ENCODE results near the gene NFATC4. TPM values are rescaled to one million over a fixed set of nuclear protein-coding genes. Genes with fewer than 3 reads are reported as not detected.

NFATC4 gene
- total RNA-seq, 1 experiment from 2014 or later: 60.7 TPM

GRCh38 chr14:24426150-24426911 lies 58.3 kb downstream of the NFATC4 start:
- peaks cover 25% of the 10 kb centered on the region for H3K4me1 Mint-ChIP-seq
- H3K27me3 Mint-ChIP-seq (ENCODE audit: low read depth): peaks cover 22% of the 10 kb centered on the region
- ATAC-seq: no peak
- H3K4me3 Mint-ChIP-seq: no peak overlapping the region
- H3K9me3 Mint-ChIP-seq: no peaks in the 10 kb centered on the region
- no peak overlapping the region for H3K27ac Mint-ChIP-seq
- CTCF ChIA-PET: interaction anchor here (1.1 to 11.4 kb wide), 10 partner anchors 10 to 105 kb away, joined by 3 to 518 read pairs (median 6); partner anchors contain the start of genes ADCY4, NYNRIN, RIPK3 and SDR39U1
- no peak for TF ChIP-seq MXD4 (CRISPR knock-in tag; IDR thresholded peaks at IDR 0.05; ENCODE audit: borderline replicate concordance)
- no peak for TF ChIP-seq ELF4 (CRISPR knock-in tag; IDR thresholded peaks at IDR 0.05; ENCODE audit: low read depth)
- no peak for TF ChIP-seq ZNF317 (CRISPR knock-in tag; IDR thresholded peaks at IDR 0.05; ENCODE audit: borderline replicate concordance, low read depth)
- TF ChIP-seq ZSCAN18 (CRISPR knock-in tag; IDR thresholded peaks at IDR 0.05): no peak
- no peak for TF ChIP-seq HMGXB4 (CRISPR knock-in tag; IDR thresholded peaks at IDR 0.05)
- TF ChIP-seq ZNF512 (CRISPR knock-in tag; IDR thresholded peaks at IDR 0.05; ENCODE audit: borderline replicate concordance): no peak
- TF ChIP-seq USF1 (CRISPR knock-in tag; IDR thresholded peaks at IDR 0.05): no peak
- no peak for TF ChIP-seq ZNF281 (CRISPR knock-in tag; IDR thresholded peaks at IDR 0.05)
- no peak for TF ChIP-seq FOXP1 (CRISPR knock-in tag; IDR thresholded peaks at IDR 0.05; ENCODE audit: borderline replicate concordance)
- no peak for DNase-seq (ENCODE audit: low spot score)
- no peaks in the 10 kb centered on the region for H3K36me3 Mint-ChIP-seq
- POLR2A ChIA-PET: no interaction called here

GRCh38 chr14:24426912-24427536 lies 59.0 kb downstream of the NFATC4 start:
- Mint-ChIP-seq H3K4me1 (peaks cover 31% of the 10 kb centered on the region), H3K4me3 (no peak overlapping the region), H3K27ac (no peak overlapping the region), H3K36me3 (0 out of 2 replicates have a peak, but pooled peaks cover 2% of the 10 kb centered on the region), H3K27me3 (ENCODE audit: low read depth) (peaks cover 19% of the 10 kb centered on the region), H3K9me3 (no peaks in the 10 kb centered on the region)
- DNase-seq (ENCODE audit: low spot score) (peak; percentile 70), ATAC-seq (peak; percentile 15)
- TF ChIP-seq ZBTB43 (CRISPR knock-in tag; IDR thresholded peaks at IDR 0.05) (no peak), GABPB1 (CRISPR knock-in tag; IDR thresholded peaks at IDR 0.05) (0 out of 2 replicates have a peak, but pooled peaks have one; percentile 24), ZNF512 (CRISPR knock-in tag; IDR thresholded peaks at IDR 0.05; ENCODE audit: borderline replicate concordance) (no peak), PREB (CRISPR knock-in tag; IDR thresholded peaks at IDR 0.05; ENCODE audit: borderline replicate concordance) (no peak), IRF2 (CRISPR knock-in tag; IDR thresholded peaks at IDR 0.05; ENCODE audit: borderline replicate concordance, low read depth) (no peak)
- POLR2A ChIA-PET: interaction anchor here (1.1 kb wide), 1 partner anchor 12 kb away, joined by 3 read pairs; no protein-coding TSS in a partner anchor
- CTCF ChIA-PET: interaction anchor here (1.0 to 11.4 kb wide), 15 partner anchors 8 to 108 kb away, joined by 3 to 518 read pairs (median 4); partner anchors contain the start of genes ADCY4, NFATC4, NYNRIN and RIPK3
